Dedifferentiated amniotic fluid mesenchymal stem cell (primary cell): ENCODE measurements around the gene TMEM54.

ENCODE experiments used
- DNase-seq: peaks from one replicate; pipeline ENCODE4 v3.0.0-alpha.2; 2016; ENCODE audit errors: extremely low spot score

TMEM54 gene

DNA sequence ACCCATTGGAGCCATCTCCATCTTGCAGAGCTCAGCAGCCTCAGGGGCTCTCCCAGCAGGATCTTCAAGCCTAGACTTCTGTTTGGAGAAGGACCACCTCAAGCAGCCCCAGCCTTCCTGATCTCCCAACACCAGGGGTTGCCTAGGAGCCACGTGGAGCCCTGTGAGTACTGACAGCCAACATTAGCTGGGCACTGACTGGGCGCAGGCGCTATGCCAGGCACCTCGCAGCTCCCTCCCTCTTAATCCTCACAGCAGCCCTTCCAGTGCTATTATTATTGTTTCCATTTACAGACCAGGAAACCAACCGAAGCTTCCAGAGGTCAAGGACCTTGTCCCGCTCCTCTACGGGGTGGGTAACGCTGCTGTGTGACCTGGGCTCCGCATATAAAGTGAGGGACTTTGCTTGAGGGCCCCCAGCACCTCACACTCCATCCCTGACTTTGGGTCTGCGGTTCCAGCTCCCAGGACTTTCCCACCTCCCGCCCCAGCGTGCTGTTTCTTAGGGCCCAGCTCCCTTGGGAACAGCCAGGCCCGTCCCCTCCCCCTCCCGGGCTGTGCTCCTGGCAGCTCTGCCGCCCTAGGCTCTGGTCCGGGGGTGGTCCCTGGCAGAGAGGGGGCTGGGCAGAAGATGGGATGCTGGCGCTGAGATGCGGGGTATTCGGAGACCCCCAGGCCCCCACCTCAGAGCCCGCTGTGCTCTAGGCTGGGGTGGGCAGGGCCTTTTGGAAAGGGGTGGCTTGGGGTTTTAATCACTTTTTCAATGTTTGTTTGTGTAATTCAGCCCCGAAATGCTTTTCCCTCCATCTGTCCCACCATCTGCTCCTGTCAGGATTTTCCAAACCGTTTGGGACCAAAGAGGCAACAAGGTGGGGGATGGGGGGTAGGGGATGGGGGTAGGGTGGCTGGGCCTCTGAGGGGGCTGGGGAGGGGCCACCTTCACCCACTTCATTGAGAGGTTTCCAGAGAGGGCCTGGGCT is 19.0 kb downstream of the TMEM54 start:
- no peak for DNase-seq

DNA sequence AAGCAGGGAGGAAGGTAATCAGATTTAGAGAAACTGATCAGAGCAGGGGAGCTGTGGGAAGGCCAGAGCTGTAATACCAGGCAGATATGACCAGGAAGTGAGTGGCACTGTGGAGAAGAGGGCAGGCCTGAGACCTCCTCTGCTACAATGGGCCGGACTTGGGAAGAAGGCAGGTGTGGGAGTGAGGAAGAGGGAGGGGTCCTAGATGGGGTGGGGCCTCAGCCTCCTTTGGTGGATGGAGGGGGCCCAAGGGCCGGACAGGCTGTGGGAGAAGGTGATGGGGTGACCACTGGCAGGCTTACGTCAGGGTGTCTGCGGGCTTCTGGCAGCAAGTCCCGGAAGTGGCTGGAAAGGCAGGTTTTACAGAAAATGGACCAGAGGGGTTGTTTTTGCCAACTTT is 19.9 kb downstream of the TMEM54 start:
- DNase-seq = no peak

DNA sequence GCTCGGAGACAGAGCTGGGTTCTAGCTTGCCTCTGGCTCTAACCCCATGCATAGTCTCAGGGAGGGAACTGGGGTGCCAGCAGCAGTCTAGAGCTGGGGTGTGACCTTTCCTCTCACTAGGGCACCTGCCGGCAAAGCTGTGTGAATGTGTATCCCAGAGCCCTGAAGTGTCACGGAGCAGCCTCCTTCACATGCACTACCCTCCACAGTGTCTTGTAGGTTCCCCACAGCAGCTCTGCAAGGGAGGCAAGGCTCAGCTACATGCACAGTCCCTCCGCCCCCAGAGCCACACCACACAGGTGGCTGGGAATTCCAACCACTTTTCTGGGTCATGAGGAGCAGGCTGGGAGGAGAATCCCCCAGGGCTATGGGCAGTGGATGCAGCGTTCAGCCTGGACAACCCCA is 22.6 kb downstream of the TMEM54 start:
- no peak for DNase-seq

DNA sequence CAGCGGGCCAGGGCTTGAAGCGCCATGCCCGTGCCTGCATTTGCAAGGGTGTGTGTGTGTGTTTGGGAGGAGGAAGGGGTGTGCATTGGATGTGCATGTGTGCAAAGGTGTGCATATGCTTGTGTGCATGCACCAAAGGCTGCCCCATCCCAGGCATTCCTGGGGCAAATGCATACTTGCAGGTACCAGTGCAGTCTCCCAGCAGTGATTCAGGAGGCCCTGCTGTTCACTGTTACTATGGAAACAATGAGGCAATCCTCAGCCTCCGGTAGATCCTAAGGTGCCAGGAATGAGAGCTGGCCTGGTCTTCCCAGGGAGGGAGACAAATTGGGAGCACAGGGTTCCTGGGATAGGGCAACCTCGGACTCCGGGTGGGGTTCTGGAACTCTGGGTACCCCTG is 23.0 kb downstream of the TMEM54 start:
- DNase-seq = no peak

DNA sequence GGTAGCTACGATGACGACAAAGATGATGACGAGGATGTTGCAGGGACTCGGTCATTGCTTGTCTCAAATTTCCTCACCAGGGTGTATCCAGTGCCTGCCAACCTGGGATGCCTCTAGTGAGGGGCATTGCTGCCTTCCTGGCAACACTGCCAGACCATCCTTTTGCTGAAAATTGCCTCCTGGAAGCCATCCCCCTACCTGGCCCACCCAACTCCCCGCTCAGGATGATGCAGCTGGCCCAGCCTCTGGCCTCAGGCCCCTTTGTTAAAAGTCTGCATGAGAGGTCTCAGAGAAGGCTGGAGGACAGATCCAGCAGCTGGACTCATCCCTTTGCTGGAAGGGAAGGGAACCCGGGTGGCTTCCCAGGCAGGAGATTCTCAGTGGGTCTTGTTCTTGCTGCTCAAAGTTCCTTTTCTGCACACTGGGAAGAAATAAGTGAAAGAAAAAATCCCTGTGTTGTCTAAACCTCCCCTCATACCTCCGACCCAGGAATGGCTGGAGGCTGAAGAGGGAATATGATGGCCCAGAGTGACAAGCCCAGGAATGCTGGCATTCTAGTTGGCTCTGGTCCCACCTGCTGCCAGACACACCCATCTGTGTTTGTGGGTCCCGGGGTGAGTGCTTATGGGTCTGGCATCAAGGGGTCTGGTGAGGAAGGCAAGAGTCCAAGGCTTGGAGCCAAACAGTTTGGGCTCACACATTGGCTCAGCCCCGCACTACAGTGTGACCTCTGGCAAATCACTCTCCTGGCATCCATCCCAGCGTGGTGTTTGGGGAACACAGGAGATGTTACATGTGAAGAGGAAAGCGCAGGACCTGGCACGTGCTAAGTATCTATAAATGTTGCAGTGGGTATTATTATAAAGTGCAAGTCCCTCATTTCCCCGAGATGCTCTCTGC is 23.7 kb downstream of the TMEM54 start:
- DNase-seq = no peak

DNA sequence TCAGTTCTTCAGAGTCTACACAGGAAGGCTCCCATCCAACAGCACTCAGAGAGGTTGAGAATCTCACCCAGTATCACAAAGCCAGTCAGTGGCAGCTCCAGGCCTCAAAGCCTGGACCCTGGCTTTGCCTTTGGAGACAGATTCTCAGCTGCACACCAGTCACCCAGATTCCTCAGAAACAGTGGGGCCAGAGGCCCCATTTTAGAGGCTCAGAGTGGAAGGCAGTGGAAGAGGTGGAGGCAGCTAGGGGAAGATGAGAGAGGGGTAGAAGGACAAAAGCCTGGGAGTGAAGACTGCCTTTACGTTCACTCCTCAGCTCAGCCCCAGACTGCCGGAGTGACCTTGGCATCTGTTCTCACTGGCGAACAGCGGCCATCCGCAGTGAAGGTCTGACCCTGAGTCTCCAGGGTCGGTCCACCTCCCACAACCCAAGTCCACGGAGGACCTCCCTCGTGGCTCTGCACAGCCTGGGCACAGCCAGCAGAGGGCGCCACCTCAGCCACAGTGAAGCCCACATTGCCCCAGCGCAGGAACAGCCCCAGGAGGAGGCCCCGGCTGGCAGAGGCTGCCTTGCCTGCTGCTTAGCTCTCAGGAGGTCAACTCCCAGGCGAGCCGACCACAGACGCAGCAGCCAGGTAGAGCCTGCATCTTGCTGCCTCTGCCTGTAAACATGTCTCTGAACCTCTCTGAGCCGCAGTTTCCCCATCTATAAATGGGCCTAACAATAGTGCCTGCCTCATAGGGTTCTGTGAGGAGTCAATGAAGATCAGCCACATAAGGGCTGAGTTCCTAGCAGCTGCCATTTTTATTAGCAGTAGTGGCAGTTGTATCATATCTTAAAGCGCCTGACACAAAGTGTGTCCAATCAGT is 24.6 kb downstream of the TMEM54 start:
- DNase-seq = no peak

DNA sequence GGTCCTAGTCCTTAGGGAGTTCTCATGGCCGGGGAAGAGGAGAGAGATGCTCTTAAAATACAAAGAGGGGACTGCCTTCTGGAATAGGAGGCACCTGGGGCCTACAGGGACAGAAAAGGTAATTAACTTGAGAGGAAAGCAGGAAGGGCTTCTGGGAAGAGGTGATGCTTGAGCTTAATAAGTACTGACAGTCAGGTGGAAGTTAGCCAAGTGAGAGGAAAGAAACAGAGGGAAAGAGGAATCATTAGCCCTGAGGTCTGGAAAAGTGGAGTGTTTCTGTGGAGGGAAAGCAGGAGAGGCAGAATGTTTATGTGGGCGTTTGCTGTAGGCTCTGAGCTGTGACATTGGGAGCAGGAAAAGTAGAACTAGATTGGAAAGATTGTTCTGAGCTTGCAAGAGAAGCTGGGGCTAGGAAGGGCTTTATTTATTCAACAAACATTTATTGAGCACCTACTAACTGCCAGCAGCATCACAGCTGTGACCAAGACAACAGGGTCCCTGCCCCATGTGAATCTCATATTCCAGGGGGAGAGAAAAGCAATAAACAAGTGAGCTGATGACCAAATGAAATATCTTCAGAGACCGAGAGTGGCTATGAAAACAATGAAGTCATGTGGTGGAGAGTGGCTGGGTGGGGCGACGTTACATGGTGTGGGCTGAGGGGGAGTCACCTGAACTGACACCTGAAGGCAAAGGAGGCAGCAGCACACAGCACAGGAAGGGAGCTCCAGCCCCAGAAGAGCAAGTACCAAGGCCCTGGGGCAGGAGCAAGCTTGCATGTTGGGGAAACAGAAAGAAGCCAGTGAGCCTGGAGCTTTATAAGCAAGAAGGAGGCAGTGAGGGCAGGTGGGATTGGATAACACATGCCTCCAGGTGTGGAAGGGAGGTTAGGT is 26.1 kb downstream of the TMEM54 start:
- DNase-seq = no peak

DNA sequence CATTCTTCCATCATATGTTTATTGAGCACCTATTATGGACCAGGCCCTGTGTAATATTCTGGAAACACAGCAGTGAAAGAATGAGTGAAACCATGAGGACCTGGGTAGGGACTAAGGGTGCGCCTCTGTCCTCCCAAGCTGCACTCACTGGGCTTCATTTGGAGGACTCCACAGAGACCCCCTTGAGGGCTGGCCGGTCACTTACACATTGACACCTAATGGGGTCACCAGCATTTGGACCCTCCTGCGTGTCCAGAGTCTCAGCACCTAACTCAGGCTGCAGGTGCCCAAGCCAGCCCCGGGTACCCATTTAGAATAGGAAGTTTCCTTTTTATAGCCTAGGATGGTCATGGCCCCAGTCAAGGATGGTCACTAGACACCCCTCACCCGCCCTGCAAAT is 27.7 kb downstream of the TMEM54 start:
- no peak for DNase-seq

DNA sequence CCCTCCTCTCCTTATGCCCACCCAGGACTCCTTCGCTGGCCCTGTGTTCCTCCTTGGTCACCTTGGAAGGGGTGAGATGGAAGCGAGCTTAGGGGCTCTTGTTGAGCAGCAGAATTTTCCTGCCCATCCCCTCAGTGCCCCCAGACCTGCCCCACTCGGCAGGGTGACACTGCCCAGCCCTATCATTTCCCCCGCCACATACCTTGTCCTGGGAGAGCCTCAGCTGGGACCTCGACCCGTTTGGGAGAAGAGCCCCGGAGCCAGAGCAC is 29.1 kb downstream of the TMEM54 start:
- no peak for DNase-seq

DNA sequence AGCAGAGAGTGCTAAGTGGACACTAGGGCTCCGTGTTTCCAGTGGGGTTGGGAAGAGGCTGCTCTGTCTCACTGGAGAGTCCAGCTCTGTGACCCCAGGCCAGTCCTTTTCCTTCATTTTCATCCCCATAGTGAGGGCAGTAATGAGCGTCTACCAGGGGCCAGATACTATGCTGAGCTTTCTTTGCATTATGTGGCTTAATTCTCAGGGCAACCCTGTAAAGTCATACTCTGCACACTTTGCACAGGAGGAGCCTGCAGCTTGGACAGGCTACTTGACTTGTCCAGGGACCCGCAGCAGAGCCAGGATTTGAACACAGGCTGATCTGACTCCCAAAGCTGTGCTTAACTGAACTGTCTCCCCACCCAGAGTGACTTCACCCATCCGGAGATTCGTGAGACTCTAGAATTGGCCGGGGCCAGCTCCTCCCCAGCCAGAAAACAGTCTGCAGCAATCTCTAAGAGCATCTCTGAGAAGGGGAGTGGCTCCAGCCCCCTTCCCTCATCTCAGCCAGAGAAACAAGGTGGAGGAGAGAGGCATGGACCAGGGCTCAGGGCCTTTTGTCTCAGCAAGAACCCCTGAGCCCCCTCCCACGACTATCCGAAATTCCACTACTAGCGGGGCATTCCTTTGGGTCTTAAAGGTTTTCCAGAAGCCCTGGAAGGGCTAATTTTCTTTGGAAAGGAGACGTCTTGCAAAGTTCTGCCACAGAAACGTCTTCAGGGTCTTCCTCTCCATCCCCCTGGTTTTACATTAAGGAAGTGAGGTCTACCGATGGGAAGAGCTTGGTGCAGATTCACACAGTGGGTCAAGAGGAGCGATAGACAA is 29.6 kb downstream of the TMEM54 start:
- DNase-seq = no peak

DNA sequence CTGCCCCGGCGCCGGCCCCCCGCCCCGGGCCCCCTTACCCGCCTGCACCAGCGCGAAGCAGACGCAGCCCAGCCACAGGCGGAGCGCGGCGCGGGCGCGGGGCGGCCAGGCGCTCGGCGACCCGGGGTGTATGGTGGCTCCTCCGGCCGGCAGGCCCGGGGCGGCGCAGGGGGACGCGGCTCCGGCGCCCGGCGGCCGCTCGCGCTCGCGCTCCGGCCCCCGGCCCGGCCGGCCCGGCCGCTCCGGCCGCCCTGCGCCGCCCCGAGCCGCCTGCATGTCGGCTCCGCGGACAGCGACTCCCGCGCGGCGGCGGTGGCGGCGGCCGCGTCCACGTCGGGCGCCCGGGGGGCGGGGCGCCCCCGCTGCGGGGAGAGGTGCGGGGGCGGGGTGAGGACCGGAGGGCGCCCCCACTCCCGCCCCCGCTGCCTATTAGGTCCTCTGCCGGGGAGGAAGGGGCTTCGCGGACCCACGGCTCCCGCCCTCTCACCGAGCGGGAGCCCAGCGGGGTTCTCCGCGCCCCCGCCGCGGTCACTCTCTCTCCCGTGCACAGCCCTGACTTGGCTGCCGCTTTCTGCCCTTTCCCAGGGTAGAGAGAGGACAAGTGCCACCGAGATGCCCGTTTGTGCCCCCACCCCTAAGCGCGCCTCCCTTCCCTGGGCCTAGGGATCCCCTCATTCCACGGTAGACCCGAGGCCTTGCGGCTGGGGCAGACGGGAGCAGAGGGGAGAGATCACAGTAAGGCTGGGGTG is 30.4 kb downstream of the TMEM54 start, which contains the start of gene FNDC5:
TSS of gene FNDC5 (minus strand) at position 298 of the 749 bp plus-strand sequence.
- no peak for DNase-seq

DNA sequence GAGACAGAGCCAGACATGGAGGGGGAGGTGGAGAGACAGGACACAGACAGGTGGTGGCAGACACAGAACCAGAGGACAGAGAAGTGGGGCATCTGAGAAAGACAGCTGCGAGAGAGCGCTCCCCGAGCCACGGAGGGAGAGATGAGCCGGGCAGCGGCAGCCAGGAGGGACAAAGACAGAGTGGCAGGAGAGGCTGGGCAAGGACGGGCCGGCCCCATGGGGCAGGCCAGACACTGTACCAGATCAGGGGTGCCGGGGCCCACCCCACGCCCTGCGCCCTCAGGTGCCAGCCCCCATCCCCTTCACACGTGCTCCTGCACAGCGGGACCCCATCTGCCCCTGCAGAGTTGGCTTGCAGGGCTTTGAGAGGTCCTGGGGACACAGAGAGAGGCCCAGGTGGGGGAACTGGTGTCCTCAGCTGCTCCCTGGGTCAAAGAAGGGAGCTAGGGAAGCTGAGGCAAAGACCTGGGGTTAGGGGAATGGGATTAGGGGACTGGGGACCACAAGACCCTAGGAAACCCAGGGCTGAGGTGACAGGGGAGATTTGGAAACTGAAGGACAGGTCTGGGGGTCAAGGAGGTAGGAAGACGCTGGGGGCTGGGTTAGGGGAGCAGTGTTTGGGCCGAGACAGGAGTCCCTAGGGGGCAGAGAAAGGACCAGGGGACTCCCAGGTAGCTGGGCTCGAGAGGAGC is 31.1 kb downstream of the TMEM54 start:
- DNase-seq = no peak

DNA sequence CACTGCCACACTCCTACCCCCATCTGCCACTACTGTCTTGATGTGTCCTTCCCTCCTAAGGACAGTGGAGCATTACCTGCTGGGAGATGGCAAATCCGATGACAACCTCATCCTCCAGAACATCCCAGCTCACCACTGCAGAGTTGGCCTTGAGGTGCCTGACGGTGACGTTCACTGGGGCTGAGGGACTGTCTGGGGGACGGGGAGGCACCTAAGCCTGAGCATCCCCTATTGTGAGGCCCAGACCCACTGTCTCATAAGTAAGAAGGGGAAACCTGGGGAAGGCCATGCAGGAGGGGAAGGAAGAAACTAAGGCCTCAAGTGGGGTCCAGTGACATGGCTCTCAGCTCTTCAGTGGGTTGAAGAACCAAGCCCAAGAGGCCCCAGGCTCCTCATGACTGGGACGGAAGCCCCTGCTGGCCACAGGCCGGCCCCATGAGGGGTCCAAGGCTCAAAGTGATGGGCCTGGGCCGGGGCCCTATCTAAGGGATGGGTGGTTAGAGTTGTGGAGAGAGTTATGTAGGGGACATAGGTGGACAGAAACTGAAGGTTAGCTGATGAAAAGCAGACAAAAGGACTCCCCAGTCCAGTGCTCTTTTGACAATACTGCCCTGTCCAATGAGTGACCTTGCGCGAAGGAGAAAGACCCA is 32.3 kb downstream of the TMEM54 start:
- no peak for DNase-seq

DNA sequence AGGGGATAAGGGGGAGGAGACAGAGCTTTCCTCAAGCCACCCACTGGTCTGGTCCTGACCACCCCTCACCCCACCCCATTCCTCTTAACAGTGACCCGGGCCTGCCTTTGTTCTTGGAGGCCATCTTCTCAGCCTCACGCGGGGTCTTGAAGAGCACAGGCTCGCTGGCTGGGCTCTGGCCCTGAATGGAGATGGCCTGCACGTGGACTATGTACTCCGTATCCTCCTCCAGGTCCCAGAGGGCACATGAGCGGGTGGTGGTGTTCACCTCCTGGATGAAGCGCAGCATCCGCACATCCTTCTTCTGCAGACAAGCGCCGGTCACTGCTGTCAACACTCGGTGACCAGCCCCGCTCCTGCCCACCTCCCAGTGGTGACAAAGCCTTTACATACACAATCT is 33.1 kb downstream of the TMEM54 start:
- DNase-seq = no peak

DNA sequence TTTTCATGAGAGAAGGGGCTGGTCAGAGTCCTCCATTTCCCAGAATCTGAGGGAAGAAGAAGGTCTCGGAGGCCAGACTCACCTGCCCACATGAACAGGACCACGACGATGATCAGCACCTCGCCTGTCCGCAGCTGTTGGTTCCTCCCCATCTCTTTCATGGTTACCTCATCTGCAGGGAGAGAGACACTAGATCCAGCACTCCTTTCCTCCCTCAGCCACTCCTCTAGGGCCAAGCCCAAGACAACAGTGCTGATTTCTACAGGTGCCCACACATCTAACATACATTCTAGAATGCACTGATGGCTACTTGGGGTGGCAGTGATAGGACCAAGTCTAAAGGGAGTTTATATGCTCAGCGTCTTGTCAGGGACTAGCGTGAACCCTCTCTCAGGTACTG is 33.5 kb downstream of the TMEM54 start:
- no peak for DNase-seq

DNA sequence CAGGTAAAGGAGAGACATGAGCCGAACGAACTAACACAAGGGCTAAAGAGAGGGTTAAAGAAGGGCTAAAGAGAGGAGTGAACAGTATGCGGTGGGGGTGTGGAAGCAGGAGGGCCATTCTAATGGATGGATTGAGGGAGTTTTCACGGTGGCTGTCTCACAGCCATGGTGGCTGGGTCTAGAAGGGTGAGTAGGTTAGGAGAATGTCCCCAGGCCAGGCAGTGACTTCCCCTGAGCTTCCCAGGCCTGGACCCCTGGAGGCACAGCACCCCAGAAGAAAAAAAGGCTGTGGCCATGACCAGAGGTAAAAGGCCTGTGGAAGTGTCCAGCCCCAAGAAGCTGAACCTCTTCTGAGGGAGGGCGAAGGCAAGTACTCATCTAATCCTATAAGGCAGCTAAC is 34.0 kb downstream of the TMEM54 start:
- no peak for DNase-seq

DNA sequence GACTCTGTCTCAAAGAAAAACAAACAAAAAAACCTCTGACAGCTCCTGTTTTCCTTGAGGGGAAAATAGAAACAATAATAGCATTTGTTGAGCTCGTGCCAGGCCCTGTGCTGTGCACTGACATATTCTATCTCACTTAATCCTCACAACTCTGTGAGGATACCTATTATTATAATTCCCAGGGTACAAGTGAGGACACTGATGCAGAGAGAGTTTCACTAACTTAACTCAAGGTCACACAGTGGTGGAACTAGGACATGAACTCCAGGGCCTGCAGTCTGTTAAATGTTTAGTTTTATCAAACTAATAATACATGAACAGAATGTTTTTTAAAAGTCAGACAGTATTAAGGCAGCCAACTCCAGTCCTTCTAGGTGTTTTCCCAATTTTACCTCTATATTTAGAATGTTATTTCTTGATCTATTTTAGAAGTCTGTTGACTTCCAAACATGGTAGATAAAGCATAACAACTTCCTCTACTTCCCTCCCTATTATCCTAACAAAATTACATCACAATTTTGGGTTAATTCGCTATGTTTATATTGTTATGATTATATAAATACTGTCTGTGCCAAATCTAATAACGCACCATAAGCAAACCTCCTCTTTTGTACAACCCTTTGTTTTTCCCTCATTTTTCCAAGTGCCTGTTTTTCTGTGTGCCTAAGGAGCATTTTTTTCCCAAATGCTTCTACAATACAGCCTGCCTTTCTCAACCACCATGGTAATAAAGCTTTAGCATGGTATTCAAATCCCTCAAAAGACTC is 35.4 kb downstream of the TMEM54 start:
- no peak for DNase-seq
